H1 (cell line): ENCODE results near the gene STARD9. TPM values are rescaled to one million over a fixed set of nuclear protein-coding genes. Genes with fewer than 3 reads are reported as not detected.

Experiments used
- CTCF ChIA-PET: fragments of 300-600 bp; sonication (Branson Sonifier 250); formaldehyde crosslinking; loops from one replicate; lab custom pipeline; 2021; ENCODE audit not compliant: partially characterized antibody; lab: Charles Lee
- POLR2A ChIA-PET: fragments of 300-600 bp; sonication (Branson Sonifier 250); formaldehyde crosslinking; loops from one replicate; lab custom pipeline; 2021; ENCODE audit warnings: inconsistent platforms; ENCODE audit not compliant: partially characterized antibody; lab: Charles Lee
- DNase-seq, 2 experiments: peaks; one replicate each; pipeline versions ENCODE4 v3.0.0 to v3.0.0-alpha.2; 2010 to 2022; ENCODE audit warnings: low spot score in 2 of 2, low read depth in 1 of 2, mixed read lengths in 1 of 2
- FAIRE-seq: peaks from 2 replicates; lab custom pipeline; 2011; peaks lifted over from hg19 to GRCh38; lab: Jason Lieb, UNC
- H2AFZ ChIP-seq: 2 replicates; pipeline ENCODE4 v1.8.1; 2012; ENCODE audit warnings: low read length, inconsistent platforms
- H2AK5ac ChIP-seq: 2 replicates; pipeline ENCODE4 v1.6.1; 2013; ENCODE audit warnings: low read depth, low read length
- H2BK120ac ChIP-seq: replicated peaks from 2 replicates; pipeline ENCODE3; 2013; ENCODE audit warnings: low read depth, low read length, inconsistent platforms
- H2BK12ac ChIP-seq: 2 replicates; pipeline ENCODE4 v1.6.1; 2013; ENCODE audit warnings: low read depth, low read length
- H2BK15ac ChIP-seq: 2 replicates; pipeline ENCODE4 v1.6.1; 2013; ENCODE audit warnings: low read length
- H2BK20ac ChIP-seq: 2 replicates; pipeline ENCODE4 v1.6.1; 2013; ENCODE audit warnings: low read length
- H2BK5ac ChIP-seq: 2 replicates; pipeline ENCODE4 v1.6.1; 2013; ENCODE audit warnings: low read depth, low read length
- H3K14ac ChIP-seq: 2 replicates; pipeline ENCODE4 v1.6.1; 2013; ENCODE audit warnings: inconsistent platforms; ENCODE audit not compliant: insufficient read length
- H3K18ac ChIP-seq: 2 replicates; pipeline ENCODE4 v1.6.1; 2013; ENCODE audit warnings: low read length; ENCODE audit errors: extremely low read depth
- H3K23ac ChIP-seq: 2 replicates; pipeline ENCODE4 v1.6.1; 2013; ENCODE audit warnings: inconsistent platforms; ENCODE audit not compliant: insufficient read length
- H3K23me2 ChIP-seq: 2 replicates; pipeline ENCODE4 v1.6.1; 2013; ENCODE audit warnings: low read depth, low read length
- H3K27ac ChIP-seq: 2 replicates; pipeline ENCODE4 v1.6.1; 2011; ENCODE audit warnings: low read depth, low read length, inconsistent platforms
- H3K27me3 ChIP-seq, 4 experiments: replicated peaks in 1 of 4; 1 replicate in 1 of 4; 2 replicates in 3 of 4; pipeline versions ENCODE4 v1.6.1 to v1.8.1; 2011 to 2013; ENCODE audit warnings: low read length in 3 of 4, mild to moderate bottlenecking in 3 of 4, inconsistent platforms in 2 of 4, mixed read lengths in 2 of 4, moderate library complexity in 1 of 4; ENCODE audit not compliant: control insufficient read depth in 3 of 4, insufficient read depth in 3 of 4; ENCODE audit errors: extremely low read depth in 1 of 4
- H3K36me3 ChIP-seq, 4 experiments: 2 replicates each; pipeline versions ENCODE4 v1.6.1 to v1.8.1; 2011 to 2013; ENCODE audit warnings: mild to moderate bottlenecking in 4 of 4, low read length in 3 of 4, moderate library complexity in 2 of 4, control low read depth in 1 of 4, inconsistent platforms in 1 of 4; ENCODE audit not compliant: insufficient read depth in 4 of 4, control insufficient read depth in 2 of 4
- H3K4ac ChIP-seq: replicated peaks from 2 replicates; pipeline ENCODE3; 2013; ENCODE audit warnings: low read length, low read depth, mixed read lengths, inconsistent platforms; ENCODE audit not compliant: insufficient read length
- H3K4me1 ChIP-seq, 4 experiments: replicated peaks in 1 of 4; 1 replicate in 1 of 4; 2 replicates in 3 of 4; pipeline versions ENCODE4 v1.6.1 to v1.8.1; 2011 to 2013; ENCODE audit warnings: low read length in 3 of 4, inconsistent platforms in 2 of 4, mixed read lengths in 1 of 4; ENCODE audit not compliant: insufficient read depth in 4 of 4, control insufficient read depth in 3 of 4
- H3K4me2 ChIP-seq, 2 experiments: 2 replicates each; pipeline versions ENCODE4 v1.6.1 to v1.8.1; 2011 to 2013; ENCODE audit warnings: low read depth in 2 of 2, low read length in 2 of 2, control low read depth in 1 of 2, inconsistent platforms in 1 of 2, mild to moderate bottlenecking in 1 of 2; ENCODE audit not compliant: insufficient read depth in 1 of 2
- H3K4me3 ChIP-seq, 4 experiments: fragments of 200-600, 300-600 bp in 1 of 4; sonication (generic), shearing (Covaris generic), sonication (Bioruptor Twin) in 1 of 4; 2 replicates each; pipeline versions ENCODE4 v1.5.1 to v1.8.1; 2011 to 2016; ENCODE audit warnings: low read length in 4 of 4, low read depth in 3 of 4, control low read depth in 2 of 4, inconsistent platforms in 2 of 4, mild to moderate bottlenecking in 2 of 4, mixed read lengths in 1 of 4, moderate library complexity in 1 of 4; ENCODE audit not compliant: insufficient read depth in 2 of 4; ENCODE audit errors: extremely low read depth in 1 of 4
- H3K56ac ChIP-seq: replicated peaks from 2 replicates; pipeline ENCODE3; 2013; ENCODE audit warnings: low read depth, mild to moderate bottlenecking, mixed read lengths, low read length, inconsistent platforms; ENCODE audit not compliant: insufficient read length
- H3K79me1 ChIP-seq: 2 replicates; pipeline ENCODE4 v1.6.1; 2013; ENCODE audit warnings: low read depth, low read length, control low read depth
- H3K79me2 ChIP-seq, 2 experiments: 2 replicates each; pipeline versions ENCODE4 v1.6.1 to v1.8.1; 2012 to 2013; ENCODE audit warnings: low read length in 2 of 2, mild to moderate bottlenecking in 2 of 2, inconsistent platforms in 1 of 2; ENCODE audit not compliant: insufficient read depth in 2 of 2, control insufficient read depth in 1 of 2
- H3K9ac ChIP-seq, 4 experiments: replicated peaks in 1 of 4; 1 replicate in 1 of 4; 2 replicates in 3 of 4; pipeline versions ENCODE4 v1.6.1 to v1.8.1; 2011 to 2013; ENCODE audit warnings: low read depth in 3 of 4, low read length in 3 of 4, control low read depth in 2 of 4, mild to moderate bottlenecking in 2 of 4, moderate library complexity in 2 of 4, inconsistent platforms in 1 of 4; ENCODE audit errors: extremely low read depth in 1 of 4
- H3K9me3 ChIP-seq, 2 experiments: 2 replicates each; pipeline versions ENCODE4 v1.6.1 to v1.8.1; 2012 to 2013; ENCODE audit warnings: mild to moderate bottlenecking in 2 of 2, moderate library complexity in 2 of 2, control low read depth in 1 of 2, inconsistent platforms in 1 of 2, low read depth in 1 of 2, low read length in 1 of 2, mixed read lengths in 1 of 2; ENCODE audit not compliant: insufficient read depth in 2 of 2
- H4K20me1 ChIP-seq, 2 experiments: replicated peaks in 1 of 2; 2 replicates each; pipeline versions ENCODE3 to v1.8.1; 2011 to 2013; ENCODE audit warnings: inconsistent platforms in 2 of 2, low read length in 2 of 2, mild to moderate bottlenecking in 1 of 2; ENCODE audit not compliant: insufficient read depth in 2 of 2, control insufficient read depth in 1 of 2
- H4K5ac ChIP-seq: 2 replicates; pipeline ENCODE4 v1.6.1; 2013; ENCODE audit warnings: low read length, low read depth, mixed read lengths, inconsistent platforms; ENCODE audit not compliant: insufficient read length
- H4K8ac ChIP-seq: 2 replicates; pipeline ENCODE4 v1.8.0; 2013; ENCODE audit warnings: mild to moderate bottlenecking, moderate library complexity, low read length, inconsistent platforms; ENCODE audit not compliant: insufficient read depth; ENCODE audit errors: extremely low read depth
- H4K91ac ChIP-seq: replicated peaks from 2 replicates; pipeline ENCODE3; 2013; ENCODE audit warnings: low read length, mixed read lengths, inconsistent platforms; ENCODE audit not compliant: insufficient read length
- ATF2 ChIP-seq: IDR thresholded peaks from 2 replicates; pipeline ENCODE4 v1.6.1; 2012; ENCODE audit warnings: low read length, inconsistent platforms
- EGR1 ChIP-seq: IDR thresholded peaks from 2 replicates; pipeline ENCODE4 v1.6.1; 2011; ENCODE audit warnings: low read depth, low read length, borderline replicate concordance
- EP300 ChIP-seq, 2 experiments: IDR thresholded peaks; 1 replicate in 1 of 2; 2 replicates in 1 of 2; pipeline ENCODE4 v1.6.1; 2011 to 2012; ENCODE audit warnings: low read depth in 2 of 2, low read length in 2 of 2, mild to moderate bottlenecking in 2 of 2, borderline replicate concordance in 1 of 2, inconsistent platforms in 1 of 2, moderate library complexity in 1 of 2
- KDM5A ChIP-seq: fragments of 200-600 bp; IDR thresholded peaks from 2 replicates; pipeline ENCODE4 v1.7.1; 2012; ENCODE audit warnings: mild to moderate bottlenecking, low read length, inconsistent platforms, mixed read lengths
- RXRA ChIP-seq: IDR thresholded peaks from 2 replicates; pipeline ENCODE4 v1.6.1; 2011; ENCODE audit warnings: low read depth, mild to moderate bottlenecking, low read length, moderate library complexity; ENCODE audit not compliant: insufficient read depth
- SP1 ChIP-seq: IDR thresholded peaks from 2 replicates; pipeline ENCODE4 v1.6.1; 2011; ENCODE audit warnings: low read depth, low read length
- TAF7 ChIP-seq: optimal IDR thresholded peaks from 2 replicates; pipeline ENCODE3; 2011; ENCODE audit warnings: low read depth, mild to moderate bottlenecking, inconsistent platforms, low read length, moderate library complexity, borderline replicate concordance
- WGBS, 2 experiments: shearing (Covaris generic) in 1 of 2; methylation state at CpG; one replicate each; pipeline versions ENCODE4 v1.1.6 to v1.1.7; 2013 to 2015; ENCODE audit warnings: low lambda C conversion rate in 2 of 2, mixed read lengths in 2 of 2, inconsistent platforms in 1 of 2, low coverage in 1 of 2, missing lambda C conversion rate in 1 of 2; ENCODE audit not compliant: insufficient replicate concordance in 2 of 2, insufficient coverage in 1 of 2, insufficient read length in 1 of 2; ENCODE audit errors: extremely low coverage in 1 of 2, missing lambda C conversion rate in 1 of 2; 5-methylcytosine and 5-hydroxymethylcytosine counted together
- polyA plus RNA-seq, 7 experiments: library from polyadenylated mRNA; depleted of rRNA in 3 of 7; stranded (reverse) in 5 of 7; unstranded in 2 of 7; fragments of >200 nt in 5 of 7; fragments of 200-250 nt in 2 of 7; gene quantifications; 1 replicate in 5 of 7; 2 replicates in 1 of 7; 4 replicates in 1 of 7; pipeline versions ENCODE4 v1.2.1 to v1.2.3, GENCODE V29; 2011 to 2013; ENCODE audit warnings: missing spikeins in 2 of 7, mixed read lengths in 2 of 7
- total RNA-seq: library from RNA; stranded (reverse); fragmentation: NEBNext Ultra II Directional; extraction: Animal tissue kit (Norgen Biotek cat#: 25700); gene quantifications from 2 replicates; pipeline ENCODE4 v1.2.1, GENCODE V29; 2021

Gene STARD9
- total and polyA plus RNA-seq, 2 of the 8 experiments (the other 6 are each of a cell fraction or from before 2014, with no cell fraction given) = 2.8 to 7.0 TPM

- peaks cover 0 to 9% (median 2%) of the 10 kb centered on the region in 4 experiments; a peak in 4 of 8 replicates for H3K36me3 ChIP-seq
- FAIRE-seq = no peak
- H3K18ac ChIP-seq = peak overlapping the region; percentile 85
- H3K79me2 ChIP-seq = peaks cover 0 to 44% of the 10 kb centered on the region in 2 experiments; a peak in 3 of 4 replicates
- H2BK12ac ChIP-seq = peak overlapping the region; percentile 88; the same call in 1 of the 2 replicates
- H2BK20ac ChIP-seq = no peak overlapping the region
- H4K20me1 ChIP-seq = no peaks in the 10 kb centered on the region
- no peak for TF ChIP-seq TAF7
- peak; percentile 83; the same call in 1 of the 2 replicates for TF ChIP-seq KDM5A
- 0 out of 2 replicates have a peak, but pooled peaks have one; percentile 4 for TF ChIP-seq SP1
- no peak for TF ChIP-seq EP300 (IDR thresholded peaks at IDR 0.05; ENCODE audit: borderline replicate concordance in 1 of 2, low read depth in 2 of 2, low read length in 2 of 2)
- no peak for TF ChIP-seq EGR1
- no peak for TF ChIP-seq ATF2
- no peak for TF ChIP-seq RXRA
- H2BK5ac ChIP-seq = peak overlapping the region; percentile 90
- no peak overlapping the region for H3K23ac ChIP-seq
- no peak overlapping the region for H4K91ac ChIP-seq
- H2BK120ac ChIP-seq = no peak overlapping the region
- peak overlapping the region; percentile 94 to 97 (median 96) for H3K9ac ChIP-seq
- peak overlapping the region; percentile 86 for H2AFZ ChIP-seq
- peak overlapping the region; percentile 95 for H4K5ac ChIP-seq
- peak overlapping the region; percentile 97 for H3K27ac ChIP-seq
- no peak overlapping the region for H2AK5ac ChIP-seq
- DNase-seq = no peak
- no peak overlapping the region for H2BK15ac ChIP-seq
- ChIA-PET CTCF (interaction anchor here (2.4 kb wide), 1 partner anchor 101 kb away, joined by 9 read pairs; no protein-coding TSS in a partner anchor), POLR2A (interaction anchor here (1.3 to 2.0 kb wide), 5 partner anchors 15 to 121 kb away, joined by 3 to 11 read pairs (median 4); partner anchors contain the start of gene STARD9)
- H4K8ac ChIP-seq = peak overlapping the region; percentile 99; the same call in 1 of the 2 replicates
- no peak overlapping the region for H3K14ac ChIP-seq
- H3K4me3 ChIP-seq = peak overlapping the region; percentile 92 to 97 (median 96)
- peak overlapping the region; percentile 84 to 86 for H3K4me2 ChIP-seq
- no peaks in the 10 kb centered on the region; the same call in 1 of the 2 replicates for H3K23me2 ChIP-seq
- WGBS, 2 experiments = 1% methylated on average over 15 of the region's 15 CpGs; no CpG with 5 or more reads in 1 of the 2 experiments
- H3K56ac ChIP-seq = peak overlapping the region; percentile 89
- H3K79me1 ChIP-seq = peaks cover 2% of the 10 kb centered on the region; the same call in 1 of the 2 replicates
- no peaks in the 10 kb centered on the region for H3K9me3 ChIP-seq
- peak overlapping the region; percentile 60 for H3K4ac ChIP-seq
- H3K4me1 ChIP-seq = peaks cover 0 to 3% (median 0%) of the 10 kb centered on the region in 4 experiments; a peak in 2 of 7 replicates
- no peaks in the 10 kb centered on the region for H3K27me3 ChIP-seq
Observed at GRCh38 chr15:42549032-42549491, 26.3 kb upstream of the STARD9 start.
